ENCODE measurements around the gene PRKACG.

Gene PRKACG

GRCh38 chr9:69014013-69014412, at the start of gene PRKACG:
Gene PRKACG, minus strand, starts transcription at chr9:69014113. Its CDS starts 21 bp downstream, at chr9:69014092.
- TF ChIP-seq GATA3 (IDR thresholded peaks at IDR 0.05; ENCODE audit: low read depth, low read length) (no peak), GATA2 (IDR thresholded peaks at IDR 0.05; ENCODE audit: low read depth, low read length) (no peak)

- no peak for TF ChIP-seq GATA3 (IDR thresholded peaks at IDR 0.05; ENCODE audit: low read depth, low read length)
- TF ChIP-seq GATA2 (IDR thresholded peaks at IDR 0.05; ENCODE audit: low read depth, low read length), result no peak
Observed at GRCh38 chr9:69062195-69062594, 48.3 kb upstream of the PRKACG start.

- TF ChIP-seq GATA2 (IDR thresholded peaks at IDR 0.05; ENCODE audit: low read depth, low read length) (no peak), GATA3 (IDR thresholded peaks at IDR 0.05; ENCODE audit: low read depth, low read length) (no peak)
Observed at GRCh38 chr9:69060766-69061165, 46.9 kb upstream of the PRKACG start.

- TF ChIP-seq GATA2 (IDR thresholded peaks at IDR 0.05; ENCODE audit: low read depth, low read length) (no peak), GATA3 (IDR thresholded peaks at IDR 0.05; ENCODE audit: low read depth, low read length) (no peak)
Observed at GRCh38 chr9:69058101-69058500, 44.2 kb upstream of the PRKACG start.

- TF ChIP-seq GATA3 (IDR thresholded peaks at IDR 0.05; ENCODE audit: low read depth, low read length), result no peak
- TF ChIP-seq GATA2 (IDR thresholded peaks at IDR 0.05; ENCODE audit: low read depth, low read length), result no peak
Observed at GRCh38 chr9:69056191-69056815, 42.4 kb upstream of the PRKACG start.

GRCh38 chr9:69054989-69055388, 41.1 kb upstream of the PRKACG start:
- TF ChIP-seq GATA3 (IDR thresholded peaks at IDR 0.05; ENCODE audit: low read depth, low read length) (no peak), GATA2 (IDR thresholded peaks at IDR 0.05; ENCODE audit: low read depth, low read length) (no peak)

- no peak for TF ChIP-seq GATA2 (IDR thresholded peaks at IDR 0.05; ENCODE audit: low read depth, low read length)
- TF ChIP-seq GATA3 (IDR thresholded peaks at IDR 0.05; ENCODE audit: low read depth, low read length), result no peak
Observed at GRCh38 chr9:69049094-69049493, 35.2 kb upstream of the PRKACG start.

GRCh38 chr9:69047371-69047770, 33.5 kb upstream of the PRKACG start:
- TF ChIP-seq GATA3 (IDR thresholded peaks at IDR 0.05; ENCODE audit: low read depth, low read length), result no peak
- TF ChIP-seq GATA2 (IDR thresholded peaks at IDR 0.05; ENCODE audit: low read depth, low read length), result no peak

- no peak for TF ChIP-seq GATA3 (IDR thresholded peaks at IDR 0.05; ENCODE audit: low read depth, low read length)
- TF ChIP-seq GATA2 (IDR thresholded peaks at IDR 0.05; ENCODE audit: low read depth, low read length), result no peak
Observed at GRCh38 chr9:69046723-69047122, 32.8 kb upstream of the PRKACG start.

- TF ChIP-seq GATA2 (IDR thresholded peaks at IDR 0.05; ENCODE audit: low read depth, low read length), result no peak
- TF ChIP-seq GATA3 (IDR thresholded peaks at IDR 0.05; ENCODE audit: low read depth, low read length), result no peak
Observed at GRCh38 chr9:69045821-69046220, 31.9 kb upstream of the PRKACG start.

GRCh38 chr9:69044240-69045219, 30.6 kb upstream of the PRKACG start:
- TF ChIP-seq GATA3 (IDR thresholded peaks at IDR 0.05; ENCODE audit: low read depth, low read length) (no peak), GATA2 (IDR thresholded peaks at IDR 0.05; ENCODE audit: low read depth, low read length) (no peak)

- TF ChIP-seq GATA3 (IDR thresholded peaks at IDR 0.05; ENCODE audit: low read depth, low read length) (no peak), GATA2 (IDR thresholded peaks at IDR 0.05; ENCODE audit: low read depth, low read length) (no peak)
Observed at GRCh38 chr9:69040646-69041045, 26.7 kb upstream of the PRKACG start.

- no peak for TF ChIP-seq GATA2 (IDR thresholded peaks at IDR 0.05; ENCODE audit: low read depth, low read length)
Observed at GRCh38 chr9:69036799-69037198, 22.9 kb upstream of the PRKACG start.

- no peak for TF ChIP-seq GATA3 (IDR thresholded peaks at IDR 0.05; ENCODE audit: low read depth, low read length)
- no peak for TF ChIP-seq GATA2 (IDR thresholded peaks at IDR 0.05; ENCODE audit: low read depth, low read length)
Observed at GRCh38 chr9:69036309-69036708, 22.4 kb upstream of the PRKACG start.

All from SH-SY5Y (cell line).